Neuronal stem cell (in vitro differentiated cells): ENCODE results near the gene HLA-DOA.

ENCODE experiments used
- DNase-seq: peaks from one replicate; pipeline ENCODE4 v3.0.0-alpha.2; 2013; ENCODE audit warnings: low spot score
- H2AFZ ChIP-seq: one replicate; pipeline ENCODE4 v1.6.1; 2013; ENCODE audit warnings: mild to moderate bottlenecking, low read length, inconsistent platforms
- H2AK5ac ChIP-seq: 2 replicates; pipeline ENCODE4 v1.6.1; 2013; ENCODE audit warnings: low read depth, mild to moderate bottlenecking, inconsistent platforms, low read length, moderate library complexity, mixed read lengths
- H2BK120ac ChIP-seq: 2 replicates; pipeline ENCODE4 v1.6.1; 2013; ENCODE audit warnings: low read depth, mild to moderate bottlenecking, inconsistent platforms, low read length, moderate library complexity, mixed read lengths
- H2BK12ac ChIP-seq: one replicate; pipeline ENCODE4 v1.6.1; 2013; ENCODE audit warnings: low read length, inconsistent platforms
- H2BK15ac ChIP-seq: 2 replicates; pipeline ENCODE4 v1.6.1; 2013; ENCODE audit warnings: mild to moderate bottlenecking, low read length, inconsistent platforms, mixed read lengths
- H2BK5ac ChIP-seq: one replicate; pipeline ENCODE4 v1.6.1; 2013; ENCODE audit warnings: inconsistent platforms, mild to moderate bottlenecking, low read length, moderate library complexity
- H3K14ac ChIP-seq: one replicate; pipeline ENCODE4 v1.6.1; 2013; ENCODE audit warnings: low read length, inconsistent platforms
- H3K18ac ChIP-seq: 2 replicates; pipeline ENCODE4 v1.6.1; 2013; ENCODE audit warnings: low read length, inconsistent platforms
- H3K23ac ChIP-seq: 2 replicates; pipeline ENCODE4 v1.6.1; 2013; ENCODE audit warnings: low read depth, mild to moderate bottlenecking, mixed read lengths, low read length, inconsistent platforms; ENCODE audit not compliant: poor library complexity
- H3K27ac ChIP-seq: replicated peaks from 3 replicates; pipeline ENCODE4 v1.5.1; 2013; ENCODE audit warnings: low read length, inconsistent platforms
- H3K27me3 ChIP-seq, 3 experiments: 2 replicates each; pipeline ENCODE4 v1.6.1; 2013; ENCODE audit warnings: low read length in 3 of 3, mild to moderate bottlenecking in 2 of 3, inconsistent platforms in 1 of 3, low read depth in 1 of 3, mixed read lengths in 1 of 3, moderate library complexity in 1 of 3; ENCODE audit not compliant: control insufficient read depth in 3 of 3, insufficient read depth in 3 of 3
- H3K36me3 ChIP-seq, 2 donors: replicated peaks in 1 of 2; 2 replicates each; pipeline ENCODE4 v1.6.1; 2013; ENCODE audit warnings: low read length in 2 of 2; ENCODE audit not compliant: control insufficient read depth in 2 of 2, insufficient read depth in 2 of 2
- H3K4ac ChIP-seq: 2 replicates; pipeline ENCODE4 v1.6.1; 2013; ENCODE audit warnings: inconsistent platforms, mild to moderate bottlenecking, low read length, moderate library complexity
- H3K4me1 ChIP-seq, 2 donors: 1 replicate in 1 of 2; 2 replicates in 1 of 2; pipeline ENCODE4 v1.6.1; 2013; ENCODE audit warnings: low read length in 2 of 2, low read depth in 1 of 2; ENCODE audit not compliant: control insufficient read depth in 2 of 2, insufficient read depth in 1 of 2
- H3K4me2 ChIP-seq: one replicate; pipeline ENCODE4 v1.6.1; 2013; ENCODE audit warnings: mild to moderate bottlenecking, low read length, inconsistent platforms; ENCODE audit not compliant: insufficient read depth, poor library complexity, severe bottlenecking
- H3K4me3 ChIP-seq, 2 donors: 2 replicates each; pipeline ENCODE4 v1.5.1; 2013; ENCODE audit warnings: low read length in 2 of 2, mild to moderate bottlenecking in 2 of 2, inconsistent platforms in 1 of 2, moderate library complexity in 1 of 2
- H3K79me1 ChIP-seq: one replicate; pipeline ENCODE4 v1.6.1; 2013; ENCODE audit warnings: low read depth, mild to moderate bottlenecking, inconsistent platforms, low read length, moderate library complexity
- H3K9ac ChIP-seq: one replicate; pipeline ENCODE4 v1.6.1; 2013; ENCODE audit warnings: mild to moderate bottlenecking, low read depth, low read length, inconsistent platforms; ENCODE audit not compliant: poor library complexity
- H3K9me3 ChIP-seq, 2 donors: replicated peaks in 1 of 2; 2 replicates each; pipeline versions ENCODE3 to v1.6.1; 2013; ENCODE audit warnings: low read length in 2 of 2, mild to moderate bottlenecking in 2 of 2, inconsistent platforms in 1 of 2, low read depth in 1 of 2, mixed read lengths in 1 of 2, moderate library complexity in 1 of 2; ENCODE audit not compliant: control insufficient read depth in 2 of 2, insufficient read depth in 1 of 2
- H4K8ac ChIP-seq: one replicate; pipeline ENCODE4 v1.6.1; 2013; ENCODE audit warnings: low read depth, mild to moderate bottlenecking, inconsistent platforms, low read length, moderate library complexity
- H4K91ac ChIP-seq: one replicate; pipeline ENCODE4 v1.6.1; 2013; ENCODE audit warnings: low read length, low read depth, mild to moderate bottlenecking, inconsistent platforms; ENCODE audit not compliant: poor library complexity
- WGBS, 2 donors: extraction: QIAGEN DNeasy Blood & Tissue Kit; methylation state at CpG; one replicate each; pipeline ENCODE4 v1.1.7; 2013; ENCODE audit warnings: missing lambda C conversion rate in 2 of 2, mixed read lengths in 1 of 2; ENCODE audit not compliant: insufficient read length in 2 of 2, insufficient replicate concordance in 1 of 2; ENCODE audit errors: extremely low coverage in 2 of 2; 5-methylcytosine and 5-hydroxymethylcytosine counted together

The HLA-DOA gene

GRCh38 chr6:33018904-33019303 is 9.5 kb upstream of the HLA-DOA start:
- H2AFZ ChIP-seq: no peak overlapping the region
- H4K91ac ChIP-seq: no peak overlapping the region
- DNase-seq: no peak
- no peak overlapping the region for H3K14ac ChIP-seq
- no peak overlapping the region for H3K4me3 ChIP-seq
- H3K9me3 ChIP-seq: no peaks in the 10 kb centered on the region
- no peak overlapping the region for H2AK5ac ChIP-seq
- H3K27me3 ChIP-seq: peaks cover 0 to 61% (median 0%) of the 10 kb centered on the region in 3 experiments
- H3K9ac ChIP-seq: no peak overlapping the region
- H2BK12ac ChIP-seq: no peak overlapping the region
- no peak overlapping the region for H3K23ac ChIP-seq
- no peak overlapping the region for H2BK15ac ChIP-seq
- H3K4me1 ChIP-seq: no peaks in the 10 kb centered on the region
- no peak overlapping the region for H3K4me2 ChIP-seq
- H3K4ac ChIP-seq: no peak overlapping the region
- H2BK120ac ChIP-seq: no peak overlapping the region
- H3K36me3 ChIP-seq: no peaks in the 10 kb centered on the region
- H3K27ac ChIP-seq: no peak overlapping the region
- H2BK5ac ChIP-seq: no peak overlapping the region
- H3K79me1 ChIP-seq: no peaks in the 10 kb centered on the region
- H4K8ac ChIP-seq: no peak overlapping the region
- no CpG with 5 or more reads among the region's 6 CpGs for WGBS, 2 donors
- H3K18ac ChIP-seq: no peak overlapping the region

- Histone ChIP-seq H3K4ac (no peak overlapping the region), H4K8ac (no peak overlapping the region), H3K79me1 (no peaks in the 10 kb centered on the region), H3K4me2 (no peak overlapping the region), H3K18ac (no peak overlapping the region), H2BK120ac (no peak overlapping the region), H2AFZ (no peak overlapping the region), H4K91ac (no peak overlapping the region), H3K36me3 (no peaks in the 10 kb centered on the region), H3K14ac (no peak overlapping the region), H3K9ac (no peak overlapping the region), H3K9me3 (no peaks in the 10 kb centered on the region), H3K4me3 (no peak overlapping the region), H2AK5ac (no peak overlapping the region), H2BK12ac (no peak overlapping the region), H3K27ac (no peak overlapping the region), H2BK15ac (no peak overlapping the region), H3K23ac (no peak overlapping the region), H3K4me1 (no peaks in the 10 kb centered on the region), H2BK5ac (no peak overlapping the region), H3K27me3 (peaks cover 0 to 65% (median 0%) of the 10 kb centered on the region in 3 experiments)
- no peak for DNase-seq
Observed at GRCh38 chr6:33018418-33018817, 9.0 kb upstream of the HLA-DOA start.

GRCh38 chr6:33017694-33018353 is 8.4 kb upstream of the HLA-DOA start:
- no peak overlapping the region for H3K23ac ChIP-seq
- no peak overlapping the region for H2BK15ac ChIP-seq
- no peak overlapping the region for H3K4me3 ChIP-seq

GRCh38 chr6:33017018-33017417 is 7.6 kb upstream of the HLA-DOA start:
- H4K91ac ChIP-seq: no peak overlapping the region
- H2BK15ac ChIP-seq: no peak overlapping the region
- no peak overlapping the region for H3K4me2 ChIP-seq
- H3K36me3 ChIP-seq: no peaks in the 10 kb centered on the region
- no peak overlapping the region for H2AFZ ChIP-seq
- H3K18ac ChIP-seq: no peak overlapping the region
- no peak overlapping the region for H2BK5ac ChIP-seq
- no peak overlapping the region for H3K27ac ChIP-seq
- WGBS, 2 donors: no CpG with 5 or more reads among the region's 4 CpGs
- DNase-seq: no peak
- no peak overlapping the region for H2AK5ac ChIP-seq
- no peak overlapping the region for H2BK12ac ChIP-seq
- no peak overlapping the region for H2BK120ac ChIP-seq
- H3K4me3 ChIP-seq: no peak overlapping the region
- H4K8ac ChIP-seq: no peak overlapping the region
- no peak overlapping the region for H3K23ac ChIP-seq
- H3K27me3 ChIP-seq: peaks cover 0 to 67% (median 0%) of the 10 kb centered on the region in 3 experiments
- H3K9ac ChIP-seq: no peak overlapping the region
- H3K14ac ChIP-seq: no peak overlapping the region
- no peaks in the 10 kb centered on the region for H3K79me1 ChIP-seq
- no peaks in the 10 kb centered on the region for H3K9me3 ChIP-seq
- no peaks in the 10 kb centered on the region for H3K4me1 ChIP-seq
- no peak overlapping the region for H3K4ac ChIP-seq

More at GRCh38 chr6:33017694-33018353, 8.4 kb upstream of the HLA-DOA start:
- DNase-seq: no peak
- no peak overlapping the region for H4K91ac ChIP-seq
- H3K18ac ChIP-seq: no peak overlapping the region
- no peaks in the 10 kb centered on the region for H3K79me1 ChIP-seq
- no peaks in the 10 kb centered on the region for H3K4me1 ChIP-seq
- H3K14ac ChIP-seq: no peak overlapping the region
- H3K4ac ChIP-seq: no peak overlapping the region
- H3K27me3 ChIP-seq: peaks cover 0 to 67% (median 0%) of the 10 kb centered on the region in 3 experiments
- H3K4me2 ChIP-seq: no peak overlapping the region
- no peak overlapping the region for H2BK12ac ChIP-seq
- no peaks in the 10 kb centered on the region for H3K9me3 ChIP-seq
- WGBS, 2 donors: no CpG with 5 or more reads among the region's 3 CpGs
- no peak overlapping the region for H4K8ac ChIP-seq
- H2AFZ ChIP-seq: no peak overlapping the region
- H3K36me3 ChIP-seq: no peaks in the 10 kb centered on the region
- no peak overlapping the region for H2AK5ac ChIP-seq
- no peak overlapping the region for H3K9ac ChIP-seq
- H2BK5ac ChIP-seq: no peak overlapping the region
- no peak overlapping the region for H2BK120ac ChIP-seq
- no peak overlapping the region for H3K27ac ChIP-seq
